NCI-H1048 (cell line): ENCODE results near the gene FAM163B.

ENCODE experiments used
- DNase-seq: peaks from one replicate; lab custom pipeline; 2025; lab: John Stamatoyannopoulos, UW

FAM163B gene

DNA sequence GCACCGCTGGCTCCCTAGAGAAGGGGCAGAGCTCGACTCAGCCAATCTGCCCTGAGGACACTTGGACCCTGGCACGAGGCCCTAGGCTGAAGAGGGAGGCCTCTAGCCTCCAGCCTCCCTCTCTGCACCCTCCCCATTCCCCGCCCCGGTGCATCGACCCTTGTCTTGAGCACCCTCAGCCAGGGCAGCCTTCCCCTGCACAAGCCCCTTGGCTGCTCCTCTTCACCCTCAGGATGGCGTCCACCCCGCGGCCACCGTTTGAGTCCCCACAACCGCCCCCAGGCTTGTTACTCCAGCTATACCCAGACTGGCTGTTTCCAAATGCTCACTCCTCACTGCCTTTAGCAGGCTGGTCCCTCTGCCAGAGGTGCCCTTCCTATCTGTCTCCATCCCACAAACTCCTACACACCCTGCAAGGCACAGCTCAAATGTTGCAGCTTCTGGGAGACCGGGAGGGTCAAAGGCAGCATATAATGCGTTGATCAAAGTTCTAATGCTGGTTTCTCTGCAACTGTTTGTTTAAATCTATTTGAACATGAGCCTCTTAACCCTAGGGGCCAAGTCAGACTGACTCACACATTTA, 6.5 kb upstream of the FAM163B start:
- DNase-seq = no peak

- DNase-seq = no peak
Observed at GRCh38 chr9:133615186-133615585, 6.0 kb upstream of the FAM163B start.

DNA sequence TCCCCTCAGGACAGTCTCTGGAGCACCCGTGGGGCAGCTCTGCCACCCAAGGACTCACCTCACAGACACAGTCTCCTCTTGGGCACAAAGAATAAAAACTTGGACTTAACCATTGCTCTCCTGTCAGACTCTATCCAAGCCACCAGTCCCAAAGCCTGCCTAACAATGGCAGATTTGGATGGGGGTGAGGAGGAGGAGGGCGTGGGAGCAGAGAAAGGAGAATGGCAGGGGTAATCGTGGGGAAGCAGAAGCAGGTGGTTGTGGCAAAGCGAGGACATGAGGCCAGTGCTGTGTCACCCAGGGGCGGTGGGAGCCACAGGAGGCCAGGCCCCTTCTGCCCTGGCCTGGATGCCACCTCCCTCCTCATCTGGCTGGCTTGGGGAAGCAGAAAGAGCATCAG, 5.5 kb upstream of the FAM163B start:
- DNase-seq = no peak

- no peak for DNase-seq
Observed at GRCh38 chr9:133614056-133614455, 4.9 kb upstream of the FAM163B start.

DNA sequence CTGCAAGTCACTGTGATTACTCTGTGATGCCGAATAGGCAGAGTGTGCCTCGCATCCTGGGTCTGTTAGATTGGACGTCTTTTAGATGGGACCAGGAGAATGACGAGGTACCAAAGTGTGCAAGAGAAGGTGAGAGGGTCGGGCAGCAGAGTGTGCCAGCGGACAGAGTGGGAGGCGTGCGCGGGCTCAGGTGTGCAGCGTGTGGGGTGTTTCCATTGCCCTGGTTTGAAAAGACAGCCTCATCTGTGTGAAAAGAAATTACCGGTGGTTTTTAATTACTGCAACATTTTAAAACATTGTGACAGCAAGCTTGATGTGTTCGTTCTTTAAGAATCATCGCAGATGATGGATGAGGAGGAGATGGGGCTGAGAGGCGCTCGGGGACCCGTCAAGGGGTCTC, 4.2 kb upstream of the FAM163B start:
- no peak for DNase-seq

DNA sequence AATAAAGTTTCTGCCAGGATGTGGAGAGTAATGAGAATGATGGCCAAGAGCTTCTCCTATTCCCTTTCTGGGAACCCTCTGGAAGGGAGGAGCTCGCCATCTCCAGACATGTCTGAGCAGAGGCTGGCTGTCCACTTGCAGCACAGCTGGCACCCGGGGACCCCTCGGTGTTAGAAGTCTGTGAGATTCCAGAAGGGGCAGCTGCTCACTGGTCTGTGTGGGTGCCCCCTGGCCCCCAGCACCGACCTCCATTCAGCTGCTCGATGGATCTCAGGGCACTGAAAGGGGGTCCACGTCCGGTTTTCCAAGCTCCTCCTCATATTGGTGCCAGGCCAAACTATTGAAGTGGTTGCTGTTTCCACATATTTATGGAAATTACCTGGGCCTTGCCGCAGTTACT, 3.6 kb upstream of the FAM163B start:
- no peak for DNase-seq

GRCh38 chr9:133612051-133612450, 2.9 kb upstream of the FAM163B start:
- DNase-seq = no peak

GRCh38 chr9:133610845-133611244, 1.7 kb upstream of the FAM163B start:
- no peak for DNase-seq

GRCh38 chr9:133608889-133609288, 300 bp downstream of the FAM163B start:
- DNase-seq = no peak

DNA sequence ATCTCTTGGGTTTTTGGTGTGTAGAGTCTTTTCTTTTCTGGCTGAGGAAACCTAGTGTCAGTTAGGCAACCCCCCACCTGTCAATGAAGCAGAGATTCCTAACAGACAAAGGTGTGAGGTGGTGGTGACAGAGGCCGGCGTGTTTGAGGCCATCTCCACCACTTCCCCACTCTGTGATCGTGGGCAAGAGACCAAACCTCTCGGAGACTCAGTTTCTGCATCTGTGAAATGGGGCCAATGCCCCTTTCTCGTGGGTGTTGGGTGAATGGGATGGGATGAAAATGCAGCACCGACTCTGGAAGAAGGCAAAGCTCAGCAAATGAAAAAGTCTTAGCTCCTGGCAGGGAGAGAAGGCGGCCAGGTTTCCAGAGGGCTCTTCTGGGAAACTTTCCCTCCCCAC, 807 bp downstream of the FAM163B start:
- DNase-seq = no peak

DNA sequence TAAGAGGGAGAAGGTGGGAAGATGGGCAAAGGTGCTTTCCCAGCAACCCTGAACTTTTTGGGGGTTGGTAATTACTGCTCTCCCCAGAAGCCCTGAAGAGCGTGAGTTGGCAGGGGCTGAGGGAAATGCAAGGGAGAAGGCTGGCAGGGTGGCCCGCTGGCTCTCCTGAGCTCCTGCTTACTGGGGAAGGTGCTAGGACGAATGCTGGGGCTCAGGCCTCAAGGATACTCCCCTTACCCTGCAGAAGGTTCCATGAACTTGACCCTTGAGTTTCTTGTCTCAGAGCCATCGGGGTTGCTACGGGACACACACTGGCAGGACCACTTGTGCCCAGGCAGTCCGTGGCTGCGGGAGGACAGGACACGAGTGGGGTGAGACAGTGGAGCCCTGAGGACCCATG, 1.2 kb downstream of the FAM163B start:
- no peak for DNase-seq

DNA sequence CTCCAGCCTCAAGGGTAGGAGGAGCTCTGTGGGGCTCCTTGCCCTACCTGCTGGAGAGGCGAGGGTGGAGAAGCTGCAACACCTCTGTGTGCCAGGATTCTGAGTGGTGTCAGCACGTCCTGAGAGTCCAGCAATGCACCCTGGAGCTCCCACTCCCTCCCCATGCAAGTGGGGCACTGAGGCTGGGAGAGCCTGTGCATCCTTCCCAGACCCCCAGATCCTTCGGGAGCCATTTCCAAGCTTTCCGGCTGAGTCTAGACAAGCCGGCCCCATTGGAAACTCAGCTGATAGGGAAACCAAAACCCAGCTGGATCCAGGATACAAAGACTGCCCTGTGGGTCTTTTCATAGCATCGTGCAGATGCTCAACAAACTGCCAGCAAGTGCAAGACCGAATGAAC, 1.8 kb downstream of the FAM163B start:
- no peak for DNase-seq

DNA sequence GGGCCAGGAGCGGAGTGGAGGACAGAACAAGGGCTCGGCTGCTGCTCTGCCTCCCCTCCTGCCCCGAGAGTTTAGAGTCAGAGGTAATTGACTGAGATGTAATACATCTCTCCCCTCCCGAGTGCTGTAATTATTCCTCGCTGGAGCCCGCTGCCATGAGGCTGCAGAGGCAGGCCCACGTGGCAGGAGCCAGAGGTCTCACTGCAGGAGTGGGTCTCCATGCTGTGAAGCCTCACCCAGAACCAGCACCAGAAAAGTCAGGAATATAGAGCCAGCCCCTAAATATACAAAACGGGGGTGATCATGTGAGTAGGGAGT, 2.5 kb downstream of the FAM163B start:
- no peak for DNase-seq

- no peak for DNase-seq
Observed at GRCh38 chr9:133605856-133606707, 3.1 kb downstream of the FAM163B start.

DNA sequence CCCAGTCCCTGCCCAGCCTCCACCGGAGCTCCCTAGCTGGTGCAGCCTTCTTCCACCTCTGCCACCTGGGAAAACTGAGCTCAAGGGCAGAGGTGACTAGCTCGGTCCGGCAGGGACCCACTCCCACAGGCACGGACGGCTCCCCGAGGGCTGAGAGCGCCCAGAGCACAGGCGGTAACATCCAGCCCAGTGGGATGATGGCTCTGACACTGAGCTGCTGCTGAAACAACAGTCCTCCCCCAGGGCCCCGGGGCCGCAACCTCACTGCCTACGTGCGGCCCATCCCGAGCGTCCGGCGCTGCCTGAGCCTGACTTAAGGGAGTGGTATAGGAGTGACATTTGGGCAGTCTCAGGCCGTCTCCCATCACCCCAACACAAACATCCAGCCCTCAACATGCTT, 3.7 kb downstream of the FAM163B start:
- no peak for DNase-seq

DNA sequence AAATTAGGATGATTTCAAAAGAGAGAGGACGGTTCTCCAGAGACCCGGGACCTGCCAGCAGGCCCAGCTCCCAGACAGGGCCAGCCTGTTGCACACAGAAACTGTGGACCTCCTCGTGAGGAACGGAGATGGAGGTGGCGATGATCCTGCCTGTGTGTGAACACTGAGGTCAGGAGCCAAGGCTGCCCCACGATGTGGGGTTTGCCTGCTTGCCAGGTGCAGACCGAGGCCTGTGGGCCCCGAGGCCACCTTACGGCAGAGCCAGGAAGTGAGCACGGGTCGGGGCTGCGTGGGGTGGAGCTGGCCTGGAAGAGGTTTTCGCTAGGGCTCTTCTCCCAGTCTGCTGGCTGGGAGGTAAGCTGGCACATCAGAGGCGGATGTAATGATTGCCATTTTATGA, 4.3 kb downstream of the FAM163B start:
- DNase-seq = no peak

- no peak for DNase-seq
Observed at GRCh38 chr9:133604214-133604613, 5.0 kb downstream of the FAM163B start.

DNA sequence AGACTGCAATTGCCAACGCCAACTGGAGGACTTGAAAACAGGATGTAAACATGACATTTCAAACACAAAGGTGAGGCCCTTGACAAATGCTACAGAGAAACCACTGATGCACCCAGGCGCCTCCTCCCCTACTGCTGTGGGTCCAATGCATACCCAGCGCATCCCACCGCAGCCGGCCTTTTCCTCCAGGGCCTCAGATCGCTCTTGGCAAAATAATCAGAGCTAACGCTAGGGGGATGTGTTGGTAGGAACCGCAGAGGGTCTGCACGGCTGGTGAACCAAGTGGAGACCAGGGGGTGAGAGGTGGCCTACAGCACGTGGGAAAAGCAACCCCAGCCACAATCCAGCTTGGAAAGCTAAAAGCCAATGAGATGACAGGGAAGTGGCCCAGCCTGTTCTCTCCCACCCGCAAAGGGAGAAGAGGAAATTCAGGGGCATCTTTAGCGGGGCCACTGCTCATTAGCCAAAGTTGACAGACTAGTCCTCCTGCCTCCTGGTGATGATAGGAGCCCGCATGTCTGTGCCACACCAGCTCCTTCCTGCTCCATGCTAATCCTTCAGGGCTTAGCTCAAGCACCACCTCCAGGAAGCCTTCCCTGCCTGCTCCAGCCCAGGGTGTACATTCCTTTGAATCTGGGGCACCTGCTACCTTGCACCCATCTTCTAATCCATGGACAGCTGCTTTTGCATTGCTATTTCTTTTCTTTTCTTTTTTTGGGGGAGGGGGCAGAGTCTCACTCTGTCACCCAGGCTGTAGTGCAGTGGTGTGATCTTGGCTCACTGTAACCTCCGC, 5.9 kb downstream of the FAM163B start:
- DNase-seq = no peak

DNA sequence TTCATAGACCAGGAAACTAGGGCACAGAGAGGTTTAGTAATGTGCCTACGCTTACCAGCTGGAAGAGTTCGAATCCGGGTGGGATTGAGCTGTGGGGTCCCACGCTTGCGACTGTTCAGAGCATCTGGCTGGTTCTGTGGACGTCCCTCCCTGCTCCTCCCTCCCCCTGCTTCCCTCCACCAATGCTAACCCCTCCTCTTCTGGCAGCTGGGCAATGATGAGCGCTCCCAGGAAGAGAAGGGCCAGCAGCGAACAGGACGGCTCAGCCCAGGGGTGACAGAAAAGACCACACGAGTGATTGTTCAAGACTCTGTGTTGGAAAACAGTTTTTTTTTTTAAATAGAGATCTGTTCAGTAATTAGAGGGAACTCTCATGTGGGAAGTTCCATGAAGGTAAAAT, 6.9 kb downstream of the FAM163B start:
- DNase-seq = no peak

DNA sequence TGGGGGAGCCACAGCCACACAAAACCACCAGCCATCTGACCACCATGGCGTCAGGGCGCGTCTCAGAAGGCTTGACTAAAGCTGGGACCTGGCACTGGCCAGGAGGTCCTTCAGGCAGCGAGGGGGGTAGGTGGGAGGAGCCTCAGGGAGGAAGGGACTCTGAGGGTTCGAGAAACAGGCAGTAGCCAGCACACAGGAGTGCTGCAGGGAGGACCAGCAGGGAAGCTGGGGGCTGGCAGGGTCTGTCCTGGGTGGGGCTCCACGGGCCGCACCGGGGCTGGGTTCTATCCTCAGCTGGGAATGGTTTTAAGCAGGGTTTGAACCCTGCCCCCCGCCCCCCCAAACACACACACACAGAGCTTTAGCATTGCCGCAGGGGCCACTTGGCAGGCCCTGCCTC, 7.4 kb downstream of the FAM163B start:
- no peak for DNase-seq

DNA sequence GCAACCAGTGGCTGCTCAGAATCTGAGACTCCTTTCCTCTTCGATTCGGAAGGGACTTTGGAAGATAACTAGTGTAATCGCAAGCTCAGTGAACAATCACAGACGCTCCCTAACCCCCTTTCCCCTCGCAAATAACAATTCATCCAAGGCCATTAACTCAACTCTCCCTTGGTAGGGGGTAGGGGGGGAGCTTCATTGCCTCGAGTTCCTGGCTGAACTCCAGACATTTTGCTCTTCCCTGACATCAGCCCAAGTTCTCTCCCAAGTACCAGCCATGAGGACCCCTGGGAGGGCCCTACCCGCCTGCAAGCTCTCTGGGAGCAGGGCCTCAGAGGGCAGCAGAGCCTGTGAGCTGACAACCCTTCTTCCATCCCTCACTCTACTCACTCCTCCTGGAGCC, 8.4 kb downstream of the FAM163B start:
- DNase-seq = no peak

DNA sequence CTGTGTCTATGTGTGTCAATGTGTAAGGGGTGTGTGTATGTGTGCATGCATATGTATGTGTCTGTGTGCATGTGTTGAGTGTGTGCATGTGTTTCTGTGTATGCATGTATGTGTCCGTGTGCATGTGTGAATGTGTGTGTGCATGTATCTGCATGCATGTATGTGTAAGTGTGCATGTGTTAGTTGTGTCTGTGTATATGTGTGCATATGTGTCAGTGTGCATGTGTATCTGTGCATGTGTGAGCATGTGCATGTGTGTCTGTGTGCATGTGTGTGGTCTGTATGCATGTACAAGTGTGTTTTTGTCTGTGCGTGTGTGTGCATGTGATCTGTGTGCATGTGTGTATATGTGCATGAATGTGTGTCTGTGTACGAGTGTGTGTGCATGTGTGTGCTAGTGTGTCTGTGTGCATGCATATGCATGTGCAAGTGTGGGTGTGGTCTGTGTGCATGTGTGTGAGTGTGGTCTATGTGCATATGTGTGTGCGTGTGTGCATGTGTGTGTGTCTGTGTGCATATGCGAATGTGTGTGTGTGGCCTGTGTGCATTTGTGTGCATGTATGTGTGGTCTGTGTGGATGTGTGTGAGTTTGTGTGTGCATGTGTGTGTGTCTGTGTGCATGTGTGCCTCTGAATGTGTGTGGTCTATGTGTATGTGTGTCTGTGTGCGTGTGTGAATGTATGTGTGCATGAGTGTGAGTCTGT, 9.6 kb downstream of the FAM163B start:
- no peak for DNase-seq

DNA sequence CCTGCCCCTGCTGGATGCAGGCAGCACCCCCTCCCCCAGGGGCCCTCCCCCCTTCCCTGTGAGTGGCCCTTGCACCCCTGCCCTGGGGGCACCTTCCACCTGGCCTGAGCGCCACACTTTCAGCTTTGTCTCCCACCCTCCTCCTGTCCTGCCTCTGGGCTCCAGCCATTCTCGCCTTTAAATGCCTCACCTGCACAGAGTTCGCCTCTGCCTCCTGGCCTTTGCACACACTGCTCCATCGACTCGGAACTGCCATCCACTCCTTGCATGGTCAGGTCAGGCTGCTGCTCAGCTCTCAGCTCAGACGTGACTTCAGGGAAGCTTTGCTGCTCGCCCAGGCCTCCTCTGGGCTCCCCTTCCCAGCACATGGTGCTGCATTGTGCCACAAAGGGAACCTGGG, 10.2 kb downstream of the FAM163B start:
- no peak for DNase-seq
